C4-2B (cell line): ENCODE data around the gene TEX261.

Source experiments
- H3K27ac ChIP-seq: fragments of 450-650 bp; 2 replicates; pipeline ENCODE4 v1.5.1; 2017
- CTCF ChIP-seq: fragments of 450-650 bp; conservative IDR thresholded peaks from 2 replicates; pipeline ENCODE4 v1.5.1; 2017; ENCODE audit warnings: mild to moderate bottlenecking
- ZFX ChIP-seq: fragments of 450-650 bp; IDR thresholded peaks from 2 replicates; pipeline ENCODE4 v1.6.1; 2017

The TEX261 gene

GRCh38 chr2:70947556-70948184 lies 47.0 kb downstream of the TEX261 start:
- no peak for TF ChIP-seq ZFX
- TF ChIP-seq CTCF: no peak

GRCh38 chr2:70946832-70947442 lies 47.7 kb downstream of the TEX261 start:
- TF ChIP-seq CTCF (peak; percentile 73), ZFX (no peak)
- no peak overlapping the region for H3K27ac ChIP-seq

More at GRCh38 chr2:70947556-70948184, 47.0 kb downstream of the TEX261 start:
- H3K27ac ChIP-seq: no peak overlapping the region

- no peak overlapping the region for H3K27ac ChIP-seq
Observed at GRCh38 chr2:70944111-70944690, 50.5 kb downstream of the TEX261 start.

GRCh38 chr2:70943205-70943871 lies 51.3 kb downstream of the TEX261 start:
- TF ChIP-seq CTCF (no peak), ZFX (no peak)
- no peak overlapping the region for H3K27ac ChIP-seq

More at GRCh38 chr2:70944111-70944690, 50.5 kb downstream of the TEX261 start:
- no peak for TF ChIP-seq ZFX
- no peak for TF ChIP-seq CTCF

GRCh38 chr2:70942396-70943204 lies 52.1 kb downstream of the TEX261 start:
- no peak overlapping the region for H3K27ac ChIP-seq
- TF ChIP-seq ZFX (no peak), CTCF (no peak)

- no peak overlapping the region for H3K27ac ChIP-seq
- no peak for TF ChIP-seq ZFX
- no peak for TF ChIP-seq CTCF
Observed at GRCh38 chr2:70941701-70942100, 53.0 kb downstream of the TEX261 start.
